Stimulated activated CD4-positive, alpha-beta T cell treated with anti-CD3 and anti-CD28 coated beads, TNF-alpha, amount 100 ng/mL, for 1 hour (primary cell): Measurements from ENCODE around the gene COL13A1.

Experiments
- DNase-seq, 3 donors: peaks; one replicate each; pipeline ENCODE4 v3.0.0-alpha.2; 2020; ENCODE audit warnings: low read depth in 3 of 3, low spot score in 1 of 3

Gene COL13A1

GRCh38 chr10:69791812-69792211 lies 9.9 kb upstream of the COL13A1 start:
- DNase-seq = no peak

- no peak for DNase-seq
Observed at GRCh38 chr10:69792341-69792740, 9.4 kb upstream of the COL13A1 start.

GRCh38 chr10:69794673-69795072 lies 7.0 kb upstream of the COL13A1 start:
- no peak for DNase-seq

GRCh38 chr10:69795242-69795934 lies 6.3 kb upstream of the COL13A1 start:
- DNase-seq = no peak

DNA sequence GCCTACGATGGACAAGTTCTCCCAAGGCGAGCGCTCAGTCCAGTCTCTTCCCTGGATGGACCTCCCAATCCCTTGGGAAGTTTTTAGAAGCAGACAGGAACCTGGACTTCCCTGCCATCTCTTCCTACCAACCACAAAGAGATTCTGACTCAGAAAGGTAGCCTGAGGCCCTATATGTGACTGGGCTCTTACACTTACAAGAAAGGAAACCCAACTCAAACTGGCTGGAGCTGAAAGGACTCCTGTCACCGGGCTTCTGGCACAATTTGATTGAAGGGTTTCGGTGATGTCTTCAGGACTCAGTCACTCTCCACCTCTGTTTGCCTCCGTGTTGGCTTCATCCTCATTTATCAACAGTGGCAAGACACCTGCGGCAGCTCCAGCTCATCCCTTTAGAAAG lies 3.7 kb upstream of the COL13A1 start:
- no peak for DNase-seq

GRCh38 chr10:69800109-69800508 lies 1.6 kb upstream of the COL13A1 start:
- no peak for DNase-seq

GRCh38 chr10:69800665-69801064 lies 1.0 kb upstream of the COL13A1 start:
- DNase-seq = no peak

DNA sequence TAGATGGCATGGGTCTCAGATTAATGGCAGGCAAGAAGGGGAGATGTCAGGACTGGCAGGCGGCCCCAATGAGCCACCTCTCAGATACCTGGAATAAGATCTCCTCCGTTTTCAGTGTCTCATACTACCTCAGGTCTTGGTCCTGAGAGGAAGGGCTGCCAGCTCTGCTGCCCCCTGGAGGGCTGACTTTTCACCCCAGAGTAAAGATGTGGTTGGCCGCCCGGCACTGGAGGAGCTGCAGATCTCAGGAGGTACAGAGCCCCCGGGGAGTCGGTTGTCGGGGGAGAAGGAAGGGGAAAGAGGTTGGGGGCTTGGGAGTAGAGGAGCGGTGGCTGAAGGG lies 642 bp upstream of the COL13A1 start:
- peak in 1 of 3 donors; percentile 6 for DNase-seq

GRCh38 chr10:69802424-69803161 lies 887 bp downstream of the COL13A1 start:
- no peak for DNase-seq

DNA sequence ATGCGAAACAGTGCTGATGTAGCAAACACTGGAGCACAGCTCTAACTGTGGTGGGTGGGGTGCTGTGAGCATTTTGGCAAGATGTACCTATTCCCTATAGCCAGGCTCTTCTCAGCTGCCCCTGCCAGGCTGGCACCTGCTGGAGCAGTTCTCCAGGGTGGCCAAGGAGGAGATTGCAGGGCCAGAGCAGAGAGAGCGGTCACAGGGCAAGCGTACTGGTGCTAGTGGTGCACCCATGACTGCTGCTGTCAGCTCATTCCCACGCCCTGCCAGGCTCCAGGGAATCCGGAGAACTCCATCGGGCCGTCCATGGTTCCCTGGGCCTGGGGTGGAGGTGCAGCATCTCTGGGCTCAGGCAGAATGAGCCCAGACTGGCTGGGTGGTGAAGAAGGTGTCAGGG lies 2.1 kb downstream of the COL13A1 start:
- DNase-seq = no peak

GRCh38 chr10:69804775-69805174 lies 3.1 kb downstream of the COL13A1 start:
- DNase-seq = no peak

DNA sequence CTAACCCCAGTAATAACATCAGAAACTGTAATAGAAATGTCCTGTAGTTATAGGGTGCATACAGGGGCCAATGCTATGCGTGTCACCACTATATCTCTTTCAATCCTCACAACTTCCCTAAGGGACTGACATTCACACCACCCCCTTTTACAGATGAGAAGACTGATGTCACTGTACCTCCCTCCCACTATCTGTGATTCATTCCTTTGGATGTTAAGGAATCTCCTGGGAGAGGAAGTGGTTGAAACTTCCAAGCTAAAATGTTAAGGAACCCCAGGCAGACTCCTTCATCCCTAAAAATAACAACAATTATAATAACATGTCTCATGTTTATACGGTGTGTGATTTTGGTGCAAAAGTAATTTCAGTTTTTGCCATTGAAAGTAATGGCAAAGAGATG lies 5.4 kb downstream of the COL13A1 start:
- DNase-seq = no peak

DNA sequence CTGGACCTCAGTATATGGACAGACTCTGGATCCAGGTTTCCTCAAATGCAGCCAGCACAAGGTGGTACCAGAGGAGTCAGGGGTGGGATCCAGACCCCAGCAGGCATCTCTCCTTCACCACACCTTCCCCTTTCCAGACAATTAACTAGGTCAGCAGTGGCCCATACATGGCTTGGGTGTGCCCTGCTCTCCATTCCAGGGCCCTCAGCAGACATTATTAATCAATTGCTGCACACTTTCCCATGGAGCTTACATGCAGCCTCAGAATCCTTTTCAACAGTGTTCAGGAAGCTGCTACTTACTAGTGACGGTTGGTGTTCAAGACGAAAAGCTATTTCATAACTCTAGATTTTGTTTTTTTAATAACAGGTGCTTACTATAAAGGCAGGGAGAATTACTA lies 6.0 kb downstream of the COL13A1 start:
- DNase-seq = no peak

DNA sequence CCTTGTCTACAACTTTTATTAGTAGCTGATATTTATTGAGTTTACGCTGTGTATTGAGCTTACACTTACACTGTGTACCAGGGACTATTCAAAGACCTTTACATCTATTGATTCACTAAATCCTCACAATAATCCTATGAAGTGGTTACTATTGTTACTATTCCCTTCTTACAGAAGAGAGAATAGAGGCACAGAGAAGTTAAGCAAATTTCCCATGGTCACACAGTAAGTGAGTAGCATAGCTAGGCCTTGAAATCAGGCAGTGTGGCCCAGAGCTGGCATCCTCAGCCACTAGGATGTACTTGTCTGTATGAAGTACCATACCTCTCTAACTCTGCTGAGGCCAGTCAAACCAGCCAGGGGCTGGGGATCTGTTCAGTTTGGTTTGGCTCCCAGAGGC lies 7.6 kb downstream of the COL13A1 start:
- DNase-seq = no peak

GRCh38 chr10:69810097-69810496 lies 8.4 kb downstream of the COL13A1 start:
- DNase-seq = no peak

DNA sequence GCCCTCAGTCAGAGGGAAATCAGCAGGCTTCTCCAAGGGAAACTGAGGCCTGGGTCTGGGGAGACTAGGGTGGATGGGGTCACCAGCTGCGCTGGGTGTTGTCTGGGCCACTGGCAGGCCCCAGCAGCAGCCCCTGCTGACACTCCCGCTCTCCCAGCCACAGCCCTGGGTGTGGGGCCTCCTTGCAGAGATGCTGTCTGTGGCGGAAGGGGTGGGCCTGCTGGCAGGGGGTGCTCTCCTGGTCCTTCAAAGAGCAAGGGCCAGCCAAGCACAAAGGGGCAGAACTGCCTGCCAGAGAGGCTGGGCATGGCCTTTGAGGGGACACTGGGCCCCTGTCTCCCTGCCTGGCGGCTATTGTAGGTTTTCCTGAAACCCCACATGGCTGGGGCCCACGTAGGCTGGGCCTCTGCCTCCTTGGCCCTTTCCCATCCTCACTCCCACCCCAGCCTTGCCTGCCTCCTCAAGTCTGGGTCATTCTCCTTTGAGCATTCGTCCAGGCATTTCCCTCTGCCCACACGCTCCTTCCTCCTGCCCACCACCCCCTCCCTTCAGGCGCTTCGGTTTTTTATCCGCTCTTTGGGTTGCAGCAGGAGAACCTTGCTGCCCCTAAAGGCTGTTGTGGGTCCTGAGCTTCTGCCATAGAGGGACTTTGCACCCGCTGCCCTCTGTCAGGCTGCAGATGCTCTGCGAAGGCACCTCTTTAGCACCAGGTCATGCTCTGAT lies 9.1 kb downstream of the COL13A1 start:
- no peak for DNase-seq

DNA sequence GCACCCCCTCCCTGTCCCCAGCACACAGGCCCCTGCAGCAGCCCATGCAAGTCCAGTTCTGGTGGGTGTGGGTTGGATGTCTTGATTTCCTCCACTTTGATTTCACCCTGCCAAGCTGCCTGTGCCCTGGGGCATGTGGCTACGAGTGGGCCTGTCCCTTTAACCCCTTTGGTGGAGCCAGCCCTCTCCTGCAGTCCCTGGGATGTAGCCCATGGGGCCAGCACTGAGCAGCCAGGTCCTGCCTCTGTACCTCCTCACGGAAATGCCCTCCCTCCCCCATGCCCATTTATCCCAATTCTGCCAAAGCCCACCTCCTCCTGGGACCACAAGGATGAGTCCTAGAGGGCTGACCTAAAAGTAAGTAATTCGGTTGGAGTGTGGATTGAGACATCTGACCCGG lies 11.9 kb downstream of the COL13A1 start:
- DNase-seq = no peak

DNA sequence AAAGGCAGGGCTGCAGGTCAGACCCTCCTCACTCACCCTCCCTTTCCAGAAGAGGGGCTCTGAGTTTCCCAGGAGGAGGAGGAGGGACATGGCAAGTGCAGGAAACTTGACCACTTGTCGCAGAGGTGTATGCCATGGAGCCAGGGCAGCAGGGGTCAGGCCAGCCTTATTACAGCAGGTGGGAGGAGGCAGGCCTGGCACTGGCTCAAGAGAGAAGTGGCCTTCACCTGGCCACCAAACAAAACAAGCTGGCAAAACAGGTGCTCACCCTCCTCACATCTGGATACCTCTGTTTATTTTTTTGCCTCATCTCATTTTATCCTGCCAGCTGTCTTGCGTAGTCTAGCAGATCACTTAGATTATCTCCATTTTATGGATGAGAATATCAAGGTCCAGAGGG lies 12.5 kb downstream of the COL13A1 start:
- no peak for DNase-seq

DNA sequence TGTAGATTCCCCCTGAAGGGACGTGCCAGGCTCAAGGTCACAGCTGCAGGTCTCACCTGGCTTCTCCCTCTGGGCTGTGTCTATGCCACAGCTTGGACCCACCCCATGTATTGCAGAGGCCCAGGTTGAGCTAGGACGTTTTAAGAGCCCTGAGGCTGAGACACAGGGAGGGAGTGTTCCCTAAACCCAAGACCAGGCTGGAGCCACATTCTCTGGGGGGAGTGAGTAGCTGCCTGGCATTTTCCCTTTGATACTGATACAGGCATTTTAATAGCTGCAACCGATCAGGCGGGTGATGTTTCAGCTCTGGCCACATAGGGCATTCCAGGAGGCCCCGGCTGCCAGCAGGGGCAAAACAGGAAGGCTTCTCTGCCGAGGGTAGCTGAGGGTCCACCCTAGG lies 13.4 kb downstream of the COL13A1 start:
- DNase-seq = no peak

DNA sequence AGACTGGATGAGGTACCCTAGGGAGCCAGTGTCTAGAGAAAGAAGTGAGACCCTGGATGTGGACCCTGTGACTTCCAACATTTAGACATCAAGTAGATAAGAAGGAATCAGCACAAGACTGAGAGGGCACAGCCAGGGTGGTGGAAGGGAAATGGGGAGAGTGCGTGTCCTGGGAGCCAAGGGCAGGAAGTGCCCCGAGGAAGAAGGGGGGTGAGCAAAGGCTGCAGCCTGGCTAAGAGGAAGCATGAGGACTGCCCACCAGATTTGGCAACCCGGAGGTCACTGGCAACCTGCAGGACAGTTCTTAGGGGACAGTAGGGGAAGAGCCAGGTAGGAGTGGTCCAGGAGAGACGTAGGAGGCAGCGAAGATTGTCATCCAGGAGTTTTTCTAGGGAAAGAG lies 14.8 kb downstream of the COL13A1 start:
- DNase-seq = no peak

DNA sequence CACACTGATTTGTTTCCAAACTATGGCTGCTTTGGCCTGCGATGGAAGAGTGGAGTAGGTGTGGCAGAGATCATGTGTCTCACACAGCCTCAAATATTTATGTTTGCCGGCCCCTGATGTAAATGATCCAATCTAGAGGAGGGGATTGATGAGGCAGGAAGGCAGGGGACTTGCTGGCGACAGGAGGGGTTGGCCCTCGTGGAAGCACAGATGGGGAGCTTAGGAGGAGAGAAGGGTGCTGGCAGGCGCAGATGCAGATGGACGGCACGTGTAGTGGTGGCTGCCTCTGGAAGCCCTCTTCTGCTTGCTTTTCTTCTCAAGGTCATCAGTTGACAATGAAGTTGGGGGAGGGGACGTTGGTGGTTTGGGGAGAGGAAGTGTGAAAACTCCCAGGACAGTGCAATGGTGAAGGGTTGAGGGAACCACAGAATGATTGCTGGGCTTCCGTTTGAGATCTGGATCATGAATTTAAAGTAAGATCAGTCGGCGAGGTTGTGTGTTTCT lies 15.4 kb downstream of the COL13A1 start:
- no peak for DNase-seq

DNA sequence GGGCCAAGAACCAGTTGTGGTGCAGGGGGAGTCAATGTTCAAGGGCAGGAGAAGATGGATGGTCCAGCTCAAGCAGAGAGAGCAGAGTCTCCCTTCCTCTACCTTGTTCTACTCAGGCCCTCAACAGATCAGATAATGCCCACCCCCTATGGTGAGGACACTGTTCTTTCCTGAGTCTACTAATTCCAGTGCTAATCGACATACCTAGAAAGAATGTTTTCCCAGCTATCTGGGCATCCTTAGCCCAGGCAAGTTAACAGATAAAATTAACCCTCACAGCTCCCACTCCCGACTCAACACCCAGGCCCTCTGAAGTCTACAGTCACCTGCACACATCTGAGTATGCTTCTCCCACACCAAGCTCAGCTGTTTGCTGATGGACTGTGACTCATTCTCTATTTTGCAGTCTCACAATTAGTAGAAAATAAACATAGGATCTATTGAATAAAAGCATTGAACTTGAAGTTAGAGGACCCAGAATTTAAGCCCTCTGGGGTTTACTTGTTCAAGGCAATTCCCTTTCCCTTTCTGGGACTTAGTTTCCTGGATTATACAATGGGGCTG lies 17.1 kb downstream of the COL13A1 start:
- no peak for DNase-seq
